Lower lobe of right lung (tissue), 2 donors: Measurements from ENCODE around the gene CCL5. TPM values are rescaled to one million over a fixed set of nuclear protein-coding genes. Genes with fewer than 3 reads are reported as not detected.

ENCODE experiments used
- ATAC-seq, 2 donors: fragments of 200-7000 bp; cut with Tn5 transposase; one replicate each; pipeline ENCODE4 v1.9.1; 2020 to 2022; ENCODE audit warnings: mild to moderate bottlenecking in 2 of 2, moderate library complexity in 2 of 2
- DNase-seq: peaks from one replicate; pipeline ENCODE4 v3.0.0-alpha.2; 2020
- H3K27ac ChIP-seq: fragments of 200-600 bp; one replicate; pipeline ENCODE4 v1.8.0; 2022
- H3K27me3 ChIP-seq: fragments of 200-600 bp; one replicate; pipeline ENCODE4 v1.8.0; 2022; ENCODE audit warnings: low read depth
- H3K36me3 ChIP-seq: fragments of 200-600 bp; one replicate; pipeline ENCODE4 v1.8.0; 2022; ENCODE audit warnings: mild to moderate bottlenecking
- H3K4me1 ChIP-seq: fragments of 200-600 bp; one replicate; pipeline ENCODE4 v1.8.0; 2022
- H3K4me3 ChIP-seq: fragments of 200-600 bp; one replicate; pipeline ENCODE4 v1.8.0; 2022; ENCODE audit warnings: mild to moderate bottlenecking
- H3K9me3 ChIP-seq: fragments of 200-600 bp; one replicate; pipeline ENCODE4 v1.8.0; 2022
- intact Hi-C: fragments of 100-400 bp; cut with DNase I; formaldehyde crosslinking; loops from one replicate; pipeline ENCODE4 v1.11.0; 2022
- total RNA-seq: library from RNA; stranded (reverse); fragmentation: NEBNext Ultra II Directional; extraction: Animal tissue kit (Norgen Biotek cat#: 25700); gene quantifications from one replicate; pipeline ENCODE4 v1.2.1, GENCODE V29; 2021
- TF ChIP-seq, protein P1 (sequence below): fragments of 200-600 bp; IDR thresholded peaks from one replicate; pipeline ENCODE4 v1.8.0; 2022; ENCODE audit warnings: antibody characterized with exemption, mild to moderate bottlenecking
- donor health status: DM: no; HTN: yes; CAD: no; lungs with severe emphysema.

The CCL5 gene
- total RNA-seq, 1 donor from 2014 or later = 18.2 TPM

DNA sequence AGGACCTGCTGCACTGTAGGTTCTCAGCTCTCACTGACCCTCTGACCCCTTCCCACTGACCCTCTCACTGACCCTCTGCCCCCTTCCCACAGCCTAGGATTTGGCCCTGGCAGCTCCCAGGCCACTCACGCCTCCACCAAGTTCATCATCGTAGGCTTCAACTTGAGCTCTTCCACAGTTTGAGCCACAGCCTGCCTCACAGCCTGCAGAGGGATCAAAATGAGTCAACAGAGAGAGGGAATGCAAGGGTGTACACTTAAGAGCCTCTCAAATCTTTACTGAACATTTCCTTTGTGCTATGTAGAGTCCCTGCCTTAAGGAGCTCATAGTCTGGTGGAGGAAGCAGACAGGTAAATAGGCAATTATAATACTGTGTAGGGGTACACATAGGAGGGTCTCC, 23.6 kb downstream of the CCL5 start:
- H3K36me3 ChIP-seq = peaks cover 5% of the 10 kb centered on the region
- no peaks in the 10 kb centered on the region for H3K27me3 ChIP-seq
- intact Hi-C loops = no loop called here
- H3K9me3 ChIP-seq = no peaks in the 10 kb centered on the region
- TF ChIP-seq, protein P1, sequence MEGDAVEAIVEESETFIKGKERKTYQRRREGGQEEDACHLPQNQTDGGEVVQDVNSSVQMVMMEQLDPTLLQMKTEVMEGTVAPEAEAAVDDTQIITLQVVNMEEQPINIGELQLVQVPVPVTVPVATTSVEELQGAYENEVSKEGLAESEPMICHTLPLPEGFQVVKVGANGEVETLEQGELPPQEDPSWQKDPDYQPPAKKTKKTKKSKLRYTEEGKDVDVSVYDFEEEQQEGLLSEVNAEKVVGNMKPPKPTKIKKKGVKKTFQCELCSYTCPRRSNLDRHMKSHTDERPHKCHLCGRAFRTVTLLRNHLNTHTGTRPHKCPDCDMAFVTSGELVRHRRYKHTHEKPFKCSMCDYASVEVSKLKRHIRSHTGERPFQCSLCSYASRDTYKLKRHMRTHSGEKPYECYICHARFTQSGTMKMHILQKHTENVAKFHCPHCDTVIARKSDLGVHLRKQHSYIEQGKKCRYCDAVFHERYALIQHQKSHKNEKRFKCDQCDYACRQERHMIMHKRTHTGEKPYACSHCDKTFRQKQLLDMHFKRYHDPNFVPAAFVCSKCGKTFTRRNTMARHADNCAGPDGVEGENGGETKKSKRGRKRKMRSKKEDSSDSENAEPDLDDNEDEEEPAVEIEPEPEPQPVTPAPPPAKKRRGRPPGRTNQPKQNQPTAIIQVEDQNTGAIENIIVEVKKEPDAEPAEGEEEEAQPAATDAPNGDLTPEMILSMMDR = no peak
- no peaks in the 10 kb centered on the region for H3K4me1 ChIP-seq
- DNase-seq = no peak
- H3K27ac ChIP-seq = no peak overlapping the region
- H3K4me3 ChIP-seq = no peak overlapping the region
- ATAC-seq = peak in 1 of 2 donors; percentile 74

DNA sequence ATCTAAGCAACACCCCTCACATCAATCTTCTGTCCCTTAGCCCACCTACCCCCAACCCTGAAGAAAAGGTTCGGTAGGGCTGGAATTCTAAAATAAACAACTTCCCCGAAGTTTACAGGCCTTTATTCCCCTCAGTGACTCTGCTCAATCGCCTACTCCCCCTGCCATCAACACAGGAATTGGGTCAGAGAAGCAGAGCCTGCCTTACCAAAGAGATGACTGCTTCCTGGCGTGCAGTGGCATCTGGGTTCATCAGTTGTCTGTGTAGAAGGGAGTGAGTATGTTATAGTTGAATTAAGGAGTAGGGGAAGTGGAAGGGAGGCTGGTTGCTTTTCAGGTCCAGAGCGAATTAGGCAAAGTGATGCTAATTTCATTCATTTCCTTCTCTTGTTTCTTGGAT, 24.2 kb downstream of the CCL5 start:
- TF ChIP-seq, protein P1 = no peak
- DNase-seq = no peak
- H3K9me3 ChIP-seq = no peaks in the 10 kb centered on the region
- no peak for ATAC-seq
- no peaks in the 10 kb centered on the region for H3K27me3 ChIP-seq
- H3K4me3 ChIP-seq = no peak overlapping the region
- peaks cover 5% of the 10 kb centered on the region for H3K36me3 ChIP-seq
- no peak overlapping the region for H3K27ac ChIP-seq
- H3K4me1 ChIP-seq = no peaks in the 10 kb centered on the region
- intact Hi-C loops = no loop called here

DNA sequence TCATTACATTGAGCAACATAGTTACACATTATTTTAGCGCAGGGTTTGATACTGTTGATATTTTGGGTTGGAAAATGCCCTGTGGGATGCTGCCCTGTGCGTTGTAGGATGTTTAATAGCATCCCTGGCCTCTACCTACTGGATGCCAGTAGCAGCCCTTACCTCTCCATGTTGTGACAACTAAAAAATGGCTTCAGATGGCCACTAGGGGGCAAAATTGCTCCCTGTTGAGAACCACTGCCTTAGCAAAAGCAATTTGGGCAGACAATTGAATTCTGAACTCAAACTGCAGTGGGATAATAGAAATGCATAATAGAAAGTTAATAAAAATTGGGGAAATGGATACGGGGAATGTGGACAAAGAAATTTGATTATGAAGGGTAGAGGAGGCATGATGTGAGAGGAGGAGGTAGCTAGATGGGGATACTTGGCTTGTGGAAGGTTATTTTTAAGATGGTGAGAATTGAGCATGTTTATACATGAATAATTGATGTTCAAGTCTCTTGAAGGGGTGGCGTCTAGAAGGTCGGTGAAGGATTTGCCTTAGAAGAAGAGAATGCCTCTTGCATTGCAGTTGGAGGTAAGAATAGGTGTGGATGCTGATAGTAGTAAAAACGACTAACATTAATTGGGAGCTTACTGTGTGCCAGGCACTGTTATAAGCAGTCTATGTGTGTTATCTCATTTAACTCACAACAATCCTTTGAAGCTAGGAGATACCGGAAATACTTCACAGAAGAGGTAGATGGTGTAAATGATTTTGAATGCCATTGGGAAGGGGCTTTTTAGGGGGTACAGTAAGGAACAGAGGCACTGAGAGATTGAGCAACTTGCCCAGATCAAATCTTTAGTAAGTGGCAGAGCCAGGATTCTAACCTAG, 30.5 kb downstream of the CCL5 start:
- Histone ChIP-seq H3K36me3 (peaks cover 58% of the 10 kb centered on the region), H3K27me3 (no peaks in the 10 kb centered on the region), H3K4me1 (no peaks in the 10 kb centered on the region), H3K9me3 (no peaks in the 10 kb centered on the region), H3K4me3 (no peak overlapping the region), H3K27ac (no peak overlapping the region)
- DNase-seq = no peak
- intact Hi-C loops = no loop called here
- TF ChIP-seq, protein P1 = peak; percentile 74
- peak; percentile 62 to 71 for ATAC-seq

DNA sequence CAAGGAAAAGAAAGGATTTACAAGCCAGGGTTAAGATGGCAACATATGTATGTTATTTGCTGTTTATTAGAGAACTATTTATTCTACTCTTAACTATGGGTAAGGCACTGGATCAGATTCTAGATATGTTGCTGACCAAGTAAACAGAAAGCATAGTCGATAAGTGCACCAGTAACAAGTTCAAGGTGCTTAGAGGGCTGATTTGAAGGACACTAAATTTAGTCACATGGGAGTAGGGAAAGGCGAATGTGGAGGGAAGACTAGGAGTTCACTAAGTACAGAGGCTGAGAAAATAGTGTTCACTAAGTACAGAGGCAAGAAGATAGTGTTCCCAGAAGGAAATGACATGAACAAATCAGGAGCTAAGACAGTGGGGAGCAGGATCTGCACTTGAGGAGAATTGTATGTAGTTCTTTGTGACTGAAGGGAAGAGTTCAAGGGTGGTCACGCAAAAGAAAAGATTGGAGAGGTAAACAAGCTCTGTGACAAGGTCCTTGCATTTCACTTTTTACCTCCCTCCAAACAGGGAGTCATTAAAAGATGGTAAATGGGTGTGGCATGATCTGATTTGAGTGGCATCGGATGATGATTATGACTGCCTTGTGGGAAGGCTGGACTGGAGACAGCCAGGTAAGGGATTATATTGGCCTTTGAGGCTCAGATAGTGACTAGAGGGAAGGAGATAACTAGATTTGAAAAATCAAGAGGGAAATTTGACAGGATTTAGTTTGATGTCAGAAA, 32.4 kb downstream of the CCL5 start:
- intact Hi-C loops = no loop called here
- Histone ChIP-seq H3K4me3 (no peak overlapping the region), H3K4me1 (no peaks in the 10 kb centered on the region), H3K27me3 (no peaks in the 10 kb centered on the region), H3K9me3 (no peaks in the 10 kb centered on the region), H3K36me3 (peaks cover 77% of the 10 kb centered on the region), H3K27ac (no peak overlapping the region)
- TF ChIP-seq, protein P1 = no peak
- ATAC-seq (peak; percentile 15 to 49), DNase-seq (no peak)

DNA sequence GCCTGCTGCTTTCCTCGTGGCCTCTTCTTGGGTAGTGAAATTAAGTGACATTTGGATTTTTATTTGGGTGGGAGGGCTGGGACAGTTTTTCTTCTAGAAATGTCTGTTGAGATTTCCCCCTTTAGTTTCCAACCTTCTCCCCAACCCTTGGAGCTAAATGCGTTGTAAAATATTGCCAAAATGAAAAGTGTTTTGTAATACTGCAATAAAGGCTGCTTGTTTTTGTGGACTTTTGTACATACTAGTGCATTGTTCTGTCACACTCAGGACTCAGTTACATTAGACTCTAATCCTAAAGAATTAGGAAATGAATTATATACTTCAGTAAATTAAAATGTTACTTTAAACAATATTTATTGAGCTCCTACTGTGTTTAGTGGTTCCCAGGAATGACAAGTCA, 33.2 kb downstream of the CCL5 start:
- DNase-seq = no peak
- no peak overlapping the region for H3K27ac ChIP-seq
- no peaks in the 10 kb centered on the region for H3K9me3 ChIP-seq
- H3K4me1 ChIP-seq = no peaks in the 10 kb centered on the region
- no peaks in the 10 kb centered on the region for H3K27me3 ChIP-seq
- TF ChIP-seq, protein P1 = no peak
- intact Hi-C loops = no loop called here
- peaks cover 85% of the 10 kb centered on the region for H3K36me3 ChIP-seq
- ATAC-seq = no peak
- H3K4me3 ChIP-seq = no peak overlapping the region
